ENCODE measurements around the gene METTL21C.

DNA sequence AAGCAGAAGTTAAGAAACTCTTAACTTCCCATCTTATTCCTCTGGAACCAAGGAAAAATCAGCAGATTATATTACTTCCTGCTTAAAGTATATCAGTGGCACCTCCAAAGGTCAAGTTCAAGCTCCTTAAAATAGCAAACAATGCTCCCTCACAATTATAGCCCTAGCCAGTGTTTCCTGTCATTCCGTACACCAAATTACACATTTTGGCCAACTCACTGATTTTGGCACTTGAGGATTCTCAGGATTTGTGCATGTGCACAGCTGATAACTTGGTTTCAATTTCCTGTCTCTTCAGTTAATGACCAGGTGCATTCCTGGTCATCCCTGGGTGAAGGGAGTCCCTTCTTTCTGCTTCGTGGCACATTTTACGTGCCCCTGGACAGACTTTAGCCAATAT is 56.1 kb downstream of the METTL21C start:
- TF ChIP-seq SIN3A (IDR thresholded peaks at IDR 0.05; ENCODE audit: borderline replicate concordance, insufficient read depth, low read length) (no peak), POLR2AphosphoS5 (IDR thresholded peaks at IDR 0.05; ENCODE audit: low read depth, low read length) (no peak), TAF1 (IDR thresholded peaks at IDR 0.05; ENCODE audit: borderline replicate concordance, insufficient read depth, low read length) (no peak), FOXP2 (optimal IDR thresholded peaks at IDR 0.05; ENCODE audit: borderline replicate concordance, extremely low read depth, extremely low read length, insufficient read depth) (no peak)
- TF ChIP-seq, protein P1, sequence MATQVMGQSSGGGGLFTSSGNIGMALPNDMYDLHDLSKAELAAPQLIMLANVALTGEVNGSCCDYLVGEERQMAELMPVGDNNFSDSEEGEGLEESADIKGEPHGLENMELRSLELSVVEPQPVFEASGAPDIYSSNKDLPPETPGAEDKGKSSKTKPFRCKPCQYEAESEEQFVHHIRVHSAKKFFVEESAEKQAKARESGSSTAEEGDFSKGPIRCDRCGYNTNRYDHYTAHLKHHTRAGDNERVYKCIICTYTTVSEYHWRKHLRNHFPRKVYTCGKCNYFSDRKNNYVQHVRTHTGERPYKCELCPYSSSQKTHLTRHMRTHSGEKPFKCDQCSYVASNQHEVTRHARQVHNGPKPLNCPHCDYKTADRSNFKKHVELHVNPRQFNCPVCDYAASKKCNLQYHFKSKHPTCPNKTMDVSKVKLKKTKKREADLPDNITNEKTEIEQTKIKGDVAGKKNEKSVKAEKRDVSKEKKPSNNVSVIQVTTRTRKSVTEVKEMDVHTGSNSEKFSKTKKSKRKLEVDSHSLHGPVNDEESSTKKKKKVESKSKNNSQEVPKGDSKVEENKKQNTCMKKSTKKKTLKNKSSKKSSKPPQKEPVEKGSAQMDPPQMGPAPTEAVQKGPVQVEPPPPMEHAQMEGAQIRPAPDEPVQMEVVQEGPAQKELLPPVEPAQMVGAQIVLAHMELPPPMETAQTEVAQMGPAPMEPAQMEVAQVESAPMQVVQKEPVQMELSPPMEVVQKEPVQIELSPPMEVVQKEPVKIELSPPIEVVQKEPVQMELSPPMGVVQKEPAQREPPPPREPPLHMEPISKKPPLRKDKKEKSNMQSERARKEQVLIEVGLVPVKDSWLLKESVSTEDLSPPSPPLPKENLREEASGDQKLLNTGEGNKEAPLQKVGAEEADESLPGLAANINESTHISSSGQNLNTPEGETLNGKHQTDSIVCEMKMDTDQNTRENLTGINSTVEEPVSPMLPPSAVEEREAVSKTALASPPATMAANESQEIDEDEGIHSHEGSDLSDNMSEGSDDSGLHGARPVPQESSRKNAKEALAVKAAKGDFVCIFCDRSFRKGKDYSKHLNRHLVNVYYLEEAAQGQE (IDR thresholded peaks at IDR 0.05; ENCODE audit: insufficient read depth in 1 of 2, low read depth in 2 of 2, low read length in 2 of 2) = no peak

Measured in PFSK-1 (cell line).